Mesendoderm (in vitro differentiated cells): Measurements from ENCODE around the gene CTSE.
"Not testable (repeated sequence)": the region's sequence is repeated elsewhere in the genome, so short reads cannot be mapped to it uniquely, and the experiment has no call there.

ENCODE experiments used
- DNase-seq: peaks from one replicate; pipeline ENCODE4 v3.0.0; 2013
- H2AK5ac ChIP-seq: 2 replicates; pipeline ENCODE4 v1.6.1; 2013; ENCODE audit warnings: low read length, inconsistent platforms
- H2BK120ac ChIP-seq: 2 replicates; pipeline ENCODE4 v1.6.1; 2013; ENCODE audit warnings: low read depth, mild to moderate bottlenecking, low read length, moderate library complexity, mixed read lengths
- H2BK15ac ChIP-seq: replicated peaks from 2 replicates; pipeline ENCODE4 v1.6.1; 2013; ENCODE audit warnings: low read depth, mild to moderate bottlenecking, moderate library complexity
- H2BK5ac ChIP-seq: 2 replicates; pipeline ENCODE4 v1.6.1; 2013; ENCODE audit warnings: low read length, inconsistent platforms
- H3K18ac ChIP-seq: 2 replicates; pipeline ENCODE4 v1.6.1; 2013; ENCODE audit warnings: mild to moderate bottlenecking, low read length, mixed read lengths
- H3K23ac ChIP-seq: one replicate; pipeline ENCODE4 v1.6.1; 2013; ENCODE audit warnings: low read length
- H3K27ac ChIP-seq: 2 replicates; pipeline ENCODE4 v1.5.1; 2013; ENCODE audit warnings: low read depth, mild to moderate bottlenecking, inconsistent platforms, low read length, moderate library complexity
- H3K27me3 ChIP-seq: 2 replicates; pipeline ENCODE4 v1.6.1; 2013; ENCODE audit warnings: low read length, control low read depth, mild to moderate bottlenecking, inconsistent platforms; ENCODE audit not compliant: insufficient read depth, poor library complexity
- H3K36me3 ChIP-seq: 2 replicates; pipeline ENCODE4 v1.6.1; 2013; ENCODE audit warnings: low read length, inconsistent platforms; ENCODE audit not compliant: control insufficient read depth, insufficient read depth
- H3K4ac ChIP-seq: one replicate; pipeline ENCODE4 v1.6.1; 2013; ENCODE audit warnings: low read depth, mild to moderate bottlenecking, low read length, moderate library complexity
- H3K4me1 ChIP-seq: 2 replicates; pipeline ENCODE4 v1.6.1; 2013; ENCODE audit warnings: low read depth, low read length, inconsistent platforms; ENCODE audit not compliant: control insufficient read depth
- H3K4me2 ChIP-seq: 2 replicates; pipeline ENCODE4 v1.6.1; 2013; ENCODE audit warnings: low read length
- H3K4me3 ChIP-seq: 2 replicates; pipeline ENCODE4 v1.5.1; 2013; ENCODE audit warnings: mild to moderate bottlenecking, low read length
- H3K56ac ChIP-seq: one replicate; pipeline ENCODE4 v1.6.1; 2013; ENCODE audit warnings: low read length
- H3K79me1 ChIP-seq: 2 replicates; pipeline ENCODE4 v1.6.1; 2013; ENCODE audit warnings: low read length, inconsistent platforms
- H3K79me2 ChIP-seq: 2 replicates; pipeline ENCODE4 v1.6.1; 2013; ENCODE audit warnings: mild to moderate bottlenecking, low read length; ENCODE audit not compliant: control insufficient read depth, insufficient read depth
- H3K9ac ChIP-seq: 2 replicates; pipeline ENCODE4 v1.6.1; 2013; ENCODE audit warnings: low read length, inconsistent platforms
- H4K5ac ChIP-seq: one replicate; pipeline ENCODE4 v1.6.1; 2013; ENCODE audit warnings: low read length
- H4K8ac ChIP-seq: one replicate; pipeline ENCODE4 v1.6.1; 2013; ENCODE audit warnings: low read depth, mild to moderate bottlenecking, control low read depth, low read length, moderate library complexity
- WGBS: extraction: QIAGEN DNeasy Blood & Tissue Kit; methylation state at CpG from one replicate; pipeline ENCODE4 v1.1.7; 2013; ENCODE audit warnings: low lambda C conversion rate, missing lambda C conversion rate; ENCODE audit not compliant: insufficient coverage; ENCODE audit errors: extremely low coverage; 5-methylcytosine and 5-hydroxymethylcytosine counted together

Gene CTSE

GRCh38 chr1:205998457-205999241 lies 25.0 kb downstream of the CTSE start:
- no peak for DNase-seq
- Histone ChIP-seq H3K27ac (no peak overlapping the region), H2BK15ac (no peak overlapping the region), H2BK120ac (no peak overlapping the region), H3K18ac (no peak overlapping the region), H3K4ac (no peak overlapping the region), H3K56ac (no peak overlapping the region), H3K27me3 (no peaks in the 10 kb centered on the region), H3K79me1 (no peaks in the 10 kb centered on the region), H3K79me2 (no peaks in the 10 kb centered on the region), H3K9ac (no peak overlapping the region), H4K5ac (no peak overlapping the region), H3K4me1 (no peaks in the 10 kb centered on the region), H2AK5ac (no peak overlapping the region), H3K36me3 (no peaks in the 10 kb centered on the region), H3K23ac (no peak overlapping the region), H2BK5ac (no peak overlapping the region), H3K4me2 (no peak overlapping the region), H4K8ac (no peak overlapping the region), H3K4me3 (no peak overlapping the region)
- no CpG with 5 or more reads among the region's 13 CpGs for WGBS

DNA sequence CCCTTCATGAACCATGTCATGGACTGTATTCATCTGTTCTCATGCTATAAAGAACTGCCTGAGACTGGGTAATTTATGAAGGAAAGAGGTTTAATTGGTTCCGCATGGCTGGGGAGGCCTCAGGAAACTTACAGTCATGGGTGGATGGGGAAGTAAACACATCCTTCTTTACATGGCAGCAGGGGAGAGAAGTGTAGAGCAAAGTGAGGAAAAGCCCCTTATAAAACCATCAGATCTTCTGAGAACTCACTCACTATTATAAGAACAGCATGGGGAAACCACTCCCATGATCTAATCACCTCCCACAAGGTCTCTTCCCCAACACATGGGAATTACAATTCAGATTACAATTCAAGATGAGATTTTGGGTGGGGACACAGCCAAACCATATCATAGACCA lies 27.1 kb downstream of the CTSE start:
- H2BK15ac ChIP-seq, H3K79me1 ChIP-seq, H3K18ac ChIP-seq, H4K8ac ChIP-seq, H2AK5ac ChIP-seq, H3K79me2 ChIP-seq, H3K27ac ChIP-seq, H4K5ac ChIP-seq, H3K9ac ChIP-seq, H3K23ac ChIP-seq, H3K4me1 ChIP-seq, H3K4me3 ChIP-seq, H3K4me2 ChIP-seq, H3K56ac ChIP-seq, H2BK5ac ChIP-seq, H3K4ac ChIP-seq, H2BK120ac ChIP-seq, H3K36me3 ChIP-seq, DNase-seq, H3K27me3 ChIP-seq: not testable (repeated sequence)
- no CpG with 5 or more reads among the region's 1 CpG for WGBS

GRCh38 chr1:205994346-205994745 lies 29.3 kb downstream of the CTSE start:
- no CpG with 5 or more reads among the region's 4 CpGs for WGBS
- DNase-seq: no peak
- no peak overlapping the region for H4K8ac ChIP-seq

GRCh38 chr1:205993068-205993467 lies 30.6 kb downstream of the CTSE start:
- H3K56ac ChIP-seq: no peak overlapping the region
- no peak overlapping the region for H3K4me3 ChIP-seq
- no peaks in the 10 kb centered on the region for H3K36me3 ChIP-seq
- no peaks in the 10 kb centered on the region for H3K4me1 ChIP-seq
- no peaks in the 10 kb centered on the region for H3K79me1 ChIP-seq
- H3K27me3 ChIP-seq: no peaks in the 10 kb centered on the region
- no peaks in the 10 kb centered on the region for H3K79me2 ChIP-seq
- H2BK120ac ChIP-seq: no peak overlapping the region
- no peak overlapping the region for H2BK5ac ChIP-seq
- no peak overlapping the region for H3K27ac ChIP-seq
- no peak overlapping the region for H3K18ac ChIP-seq
- no peak overlapping the region for H2AK5ac ChIP-seq
- H3K4me2 ChIP-seq: no peak overlapping the region
- no peak overlapping the region for H4K8ac ChIP-seq
- no peak overlapping the region for H3K23ac ChIP-seq
- no peak overlapping the region for H3K4ac ChIP-seq
- no CpG with 5 or more reads among the region's 1 CpG for WGBS
- H3K9ac ChIP-seq: no peak overlapping the region
- H2BK15ac ChIP-seq: no peak overlapping the region
- H4K5ac ChIP-seq: no peak overlapping the region
- no peak for DNase-seq

More at GRCh38 chr1:205994346-205994745, 29.3 kb downstream of the CTSE start:
- H3K4ac ChIP-seq: no peak overlapping the region
- no peaks in the 10 kb centered on the region for H3K36me3 ChIP-seq
- H3K9ac ChIP-seq: no peak overlapping the region
- no peak overlapping the region for H3K27ac ChIP-seq
- H2BK15ac ChIP-seq: no peak overlapping the region
- H2BK5ac ChIP-seq: no peak overlapping the region
- H3K56ac ChIP-seq: no peak overlapping the region
- no peak overlapping the region for H3K18ac ChIP-seq
- no peak overlapping the region for H3K4me2 ChIP-seq
- no peak overlapping the region for H4K5ac ChIP-seq
- no peak overlapping the region for H3K23ac ChIP-seq
- H2AK5ac ChIP-seq: no peak overlapping the region
- H3K4me3 ChIP-seq: no peak overlapping the region
- H2BK120ac ChIP-seq: no peak overlapping the region
- H3K4me1 ChIP-seq: no peaks in the 10 kb centered on the region
- no peaks in the 10 kb centered on the region for H3K79me2 ChIP-seq
- no peaks in the 10 kb centered on the region for H3K79me1 ChIP-seq
- H3K27me3 ChIP-seq: no peaks in the 10 kb centered on the region

DNA sequence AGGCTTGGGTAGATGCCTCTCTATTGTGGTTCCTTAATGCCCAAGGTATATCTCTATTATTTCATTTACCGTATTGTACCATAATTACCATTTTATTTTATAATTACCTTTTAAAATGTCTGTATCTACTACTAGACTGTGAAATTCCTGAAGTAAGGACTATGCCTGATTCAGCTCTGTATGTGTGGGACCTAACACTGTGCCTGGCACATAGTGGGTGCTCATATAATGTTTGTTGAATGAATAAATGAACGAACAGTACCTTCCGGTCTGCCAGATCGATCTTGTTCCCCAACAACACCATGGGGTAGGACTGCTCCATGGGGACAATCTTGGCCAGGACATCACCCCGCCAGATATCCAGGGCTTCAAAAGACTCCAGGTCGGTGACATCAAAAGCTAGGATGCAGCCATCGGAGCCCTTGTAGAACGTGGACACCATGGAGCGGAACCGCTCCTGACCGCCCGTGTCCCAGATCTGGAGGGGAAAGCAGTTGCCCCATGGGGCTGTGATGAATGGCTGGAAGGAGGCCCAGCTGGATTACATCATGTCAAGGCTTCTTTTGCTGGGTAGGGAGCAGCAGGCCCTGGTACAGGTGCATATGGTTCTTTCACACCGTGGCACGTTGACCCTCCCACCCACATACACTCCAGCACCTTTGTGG lies 31.3 kb downstream of the CTSE start:
- Histone ChIP-seq H3K56ac (no peak overlapping the region), H3K9ac (no peak overlapping the region), H3K23ac (no peak overlapping the region), H4K8ac (no peak overlapping the region), H3K4me3 (no peak overlapping the region), H3K27ac (no peak overlapping the region), H2AK5ac (no peak overlapping the region), H3K4me2 (no peak overlapping the region), H2BK120ac (no peak overlapping the region), H4K5ac (no peak overlapping the region), H3K4me1 (no peaks in the 10 kb centered on the region), H3K79me1 (no peaks in the 10 kb centered on the region), H2BK5ac (no peak overlapping the region), H3K36me3 (no peaks in the 10 kb centered on the region), H3K79me2 (no peaks in the 10 kb centered on the region), H3K4ac (no peak overlapping the region), H2BK15ac (no peak overlapping the region), H3K18ac (no peak overlapping the region), H3K27me3 (no peaks in the 10 kb centered on the region)
- DNase-seq: no peak
- WGBS: no CpG with 5 or more reads among the region's 14 CpGs
